Measurements from ENCODE around the gene SNTN. TPM values are rescaled to one million over a fixed set of nuclear protein-coding genes. Genes with fewer than 3 reads are reported as not detected.

SNTN gene
- 3.5 TPM in 1 of 2 replicates, not detected in the other for polyA plus RNA-seq

DNA sequence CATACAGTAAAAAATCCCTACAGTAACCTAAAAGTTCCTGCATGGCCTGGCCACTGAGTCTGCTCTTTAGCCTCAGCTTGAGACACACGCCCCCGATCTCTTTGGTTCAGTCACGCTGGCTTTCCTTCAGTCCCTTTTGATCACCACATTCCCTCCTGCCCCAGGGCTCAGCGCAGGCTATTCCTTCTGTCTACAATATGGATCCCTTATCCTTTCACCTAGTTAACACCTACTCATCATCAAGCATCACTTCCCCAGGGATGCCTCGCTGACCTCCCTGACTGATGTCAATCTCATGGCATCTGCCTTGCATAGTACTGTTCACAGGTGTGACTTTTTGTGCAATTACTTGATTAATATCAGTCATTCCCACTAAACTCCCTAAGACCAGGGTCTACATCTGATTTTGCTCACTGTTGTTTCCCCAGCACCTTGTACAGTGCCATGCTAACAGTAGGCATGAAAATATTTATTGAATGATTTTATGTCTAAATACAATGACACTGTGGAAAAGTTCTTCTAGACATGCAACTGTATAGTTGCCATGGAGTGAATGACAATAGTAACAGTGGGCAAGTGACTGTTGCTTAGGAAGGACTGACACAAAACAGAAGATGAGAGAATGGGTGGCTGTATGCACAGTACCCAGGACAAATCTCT is at the start of gene SNTN:
Gene SNTN, plus strand, starts transcription at position 610 of the 660 bp plus-strand sequence. Its CDS starts 13 bp downstream, at position 623.

Other genes starting within 250 kb of the SNTN start
- 1.2 TPM in 1 of 2 replicates, not detected in the other for gene C3orf49, start 166.6 kb downstream of the SNTN start, polyA plus RNA-seq
- gene THOC7, start 211.1 kb downstream of the SNTN start, polyA plus RNA-seq: 296 and 361 TPM in 2 replicates
- gene ATXN7, start 211.2 kb downstream of the SNTN start, polyA plus RNA-seq: 0.38 and 2.9 TPM in 2 replicates

Measured in Purkinje cell (primary cell).